Panc1 (cell line): ENCODE results near the gene FBLN2.

Experiments
- SIN3A ChIP-seq: IDR thresholded peaks from 2 replicates; pipeline ENCODE4 v1.6.1; 2012; ENCODE audit warnings: low read depth, mild to moderate bottlenecking, low read length, moderate library complexity, borderline replicate concordance; ENCODE audit not compliant: insufficient read depth
- TCF7L2 ChIP-seq: IDR thresholded peaks from 2 replicates; pipeline ENCODE4 v1.6.1; 2011; ENCODE audit warnings: mild to moderate bottlenecking, low read depth, low read length, inconsistent platforms
- TF ChIP-seq, protein P1 (sequence below): fragments of 450-650 bp; IDR thresholded peaks from 2 replicates; pipeline ENCODE4 v1.5.1; 2017; ENCODE audit warnings: mild to moderate bottlenecking

DNA sequence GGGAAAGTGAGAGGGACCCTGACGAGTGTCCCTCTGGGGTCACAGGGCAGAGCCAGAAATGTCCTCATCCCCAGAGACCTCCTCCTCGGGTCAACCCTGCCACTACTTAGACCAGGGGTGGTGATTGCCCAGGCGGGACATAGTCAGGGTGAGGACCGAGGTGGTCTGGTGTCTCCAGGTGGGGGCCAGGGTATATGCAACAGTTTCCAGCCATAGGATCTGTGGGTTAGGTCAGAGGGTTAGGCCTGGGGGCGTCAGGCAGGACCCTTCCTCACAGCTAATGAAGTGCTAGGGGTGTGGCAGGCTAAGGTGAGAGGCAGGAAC, 22.3 kb upstream of the FBLN2 start:
- TF ChIP-seq, protein P1, sequence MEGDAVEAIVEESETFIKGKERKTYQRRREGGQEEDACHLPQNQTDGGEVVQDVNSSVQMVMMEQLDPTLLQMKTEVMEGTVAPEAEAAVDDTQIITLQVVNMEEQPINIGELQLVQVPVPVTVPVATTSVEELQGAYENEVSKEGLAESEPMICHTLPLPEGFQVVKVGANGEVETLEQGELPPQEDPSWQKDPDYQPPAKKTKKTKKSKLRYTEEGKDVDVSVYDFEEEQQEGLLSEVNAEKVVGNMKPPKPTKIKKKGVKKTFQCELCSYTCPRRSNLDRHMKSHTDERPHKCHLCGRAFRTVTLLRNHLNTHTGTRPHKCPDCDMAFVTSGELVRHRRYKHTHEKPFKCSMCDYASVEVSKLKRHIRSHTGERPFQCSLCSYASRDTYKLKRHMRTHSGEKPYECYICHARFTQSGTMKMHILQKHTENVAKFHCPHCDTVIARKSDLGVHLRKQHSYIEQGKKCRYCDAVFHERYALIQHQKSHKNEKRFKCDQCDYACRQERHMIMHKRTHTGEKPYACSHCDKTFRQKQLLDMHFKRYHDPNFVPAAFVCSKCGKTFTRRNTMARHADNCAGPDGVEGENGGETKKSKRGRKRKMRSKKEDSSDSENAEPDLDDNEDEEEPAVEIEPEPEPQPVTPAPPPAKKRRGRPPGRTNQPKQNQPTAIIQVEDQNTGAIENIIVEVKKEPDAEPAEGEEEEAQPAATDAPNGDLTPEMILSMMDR: no peak
- no peak for TF ChIP-seq TCF7L2
- TF ChIP-seq SIN3A: no peak
